Activated CD8-positive, alpha-beta T cell treated with anti-CD3 and anti-CD28 coated beads for 36 hours (primary cell): Measurements from ENCODE around the gene PPP1R3A. TPM values are rescaled to one million over a fixed set of nuclear protein-coding genes. Genes with fewer than 3 reads are reported as not detected.

Source experiments
- ATAC-seq: fragments of 200-7000 bp; cut with Tn5 transposase; one replicate; pipeline ENCODE4 v1.10.0; 2021; ENCODE audit warnings: mild to moderate bottlenecking, moderate library complexity
- CTCF ChIA-PET: fragments of 350-600 bp; sonication (Branson Sonifier 250); formaldehyde crosslinking; loops from one replicate; lab custom pipeline; 2021; ENCODE audit warnings: antibody characterized with exemption; lab: Charles Lee
- POLR2A ChIA-PET: fragments of 350-600 bp; sonication (Branson Sonifier 250); formaldehyde crosslinking; loops from one replicate; lab custom pipeline; 2021; ENCODE audit warnings: antibody characterized with exemption; lab: Charles Lee
- DNase-seq: peaks from one replicate; pipeline ENCODE4 v3.0.0-alpha.2; 2020
- H3K27ac Mint-ChIP-seq: one replicate; pipeline ENCODE4 v1.8.0; 2021; ENCODE audit warnings: mild to moderate bottlenecking, mixed read lengths
- H3K27me3 Mint-ChIP-seq: one replicate; pipeline ENCODE4 v1.8.0; 2021; ENCODE audit warnings: mixed read lengths
- H3K36me3 Mint-ChIP-seq: one replicate; pipeline ENCODE4 v1.8.0; 2021; ENCODE audit warnings: low read depth, mixed read lengths
- H3K4me1 Mint-ChIP-seq: one replicate; pipeline ENCODE4 v1.8.0; 2021; ENCODE audit warnings: low read depth, mixed read lengths
- H3K4me3 Mint-ChIP-seq: one replicate; pipeline ENCODE4 v1.8.0; 2021; ENCODE audit warnings: mild to moderate bottlenecking, moderate library complexity, mixed read lengths
- H3K9me3 Mint-ChIP-seq: one replicate; pipeline ENCODE4 v1.8.0; 2021; ENCODE audit warnings: mixed read lengths
- CTCF ChIP-seq: fragments of 200-600 bp; IDR thresholded peaks from one replicate; pipeline ENCODE4 v1.8.0; 2022; ENCODE audit warnings: antibody characterized with exemption, mild to moderate bottlenecking
- intact Hi-C: fragments of 100-400 bp; cut with micrococcal nuclease; formaldehyde crosslinking; loops from one replicate; pipeline ENCODE4 v1.10.0; 2022
- total RNA-seq, 2 experiments: library from RNA; stranded (reverse); gene quantifications; one replicate each; pipeline ENCODE4 v1.2.3, GENCODE V29; 2021

Gene PPP1R3A
- total RNA-seq, 2 experiments from 2014 or later = not detected

DNA sequence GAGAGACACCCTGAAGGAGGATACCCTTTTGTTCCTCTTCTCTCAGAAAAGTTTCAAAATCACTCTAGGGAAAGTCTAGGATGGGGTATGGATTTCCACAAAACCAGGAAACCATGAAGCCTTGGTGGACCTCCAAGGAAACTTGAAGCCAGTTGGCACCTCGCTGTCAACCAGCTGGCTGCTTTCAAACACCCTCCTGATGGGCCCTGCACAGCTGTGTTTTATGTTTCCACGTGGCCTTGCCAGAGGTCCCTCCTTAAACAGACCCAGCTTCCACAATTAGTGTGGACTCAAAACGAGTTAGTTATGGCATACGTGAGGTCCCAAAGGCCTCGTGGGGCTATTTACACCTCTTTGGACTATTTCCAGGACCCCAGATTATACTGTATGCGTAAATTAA, 5.9 kb downstream of the PPP1R3A start:
- DNase-seq (no peak), ATAC-seq (no peak)
- no peaks in the 10 kb centered on the region for H3K36me3 Mint-ChIP-seq
- no peaks in the 10 kb centered on the region for H3K27me3 Mint-ChIP-seq
- TF ChIP-seq CTCF = no peak
- H3K9me3 Mint-ChIP-seq = no peaks in the 10 kb centered on the region
- H3K4me1 Mint-ChIP-seq = no peaks in the 10 kb centered on the region
- no peak overlapping the region for H3K27ac Mint-ChIP-seq
- ChIA-PET CTCF (no interaction called here), POLR2A (no interaction called here)
- no peak overlapping the region for H3K4me3 Mint-ChIP-seq
- intact Hi-C loops = no loop called here

- intact Hi-C loops = no loop called here
- Mint-ChIP-seq H3K9me3 (no peaks in the 10 kb centered on the region), H3K27me3 (no peaks in the 10 kb centered on the region), H3K4me1 (no peaks in the 10 kb centered on the region), H3K36me3 (no peaks in the 10 kb centered on the region), H3K4me3 (no peak overlapping the region), H3K27ac (no peak overlapping the region)
- TF ChIP-seq CTCF = no peak
- DNase-seq (no peak), ATAC-seq (no peak)
- POLR2A ChIA-PET = no interaction called here
- CTCF ChIA-PET = no interaction called here
These were observed 11.2 kb downstream of the PPP1R3A start for GRCh38 chr7:113907617-113908016.

GRCh38 chr7:113904521-113904920, 14.3 kb downstream of the PPP1R3A start:
- Mint-ChIP-seq H3K4me3 (no peak overlapping the region), H3K36me3 (no peaks in the 10 kb centered on the region), H3K27ac (no peak overlapping the region), H3K9me3 (no peaks in the 10 kb centered on the region), H3K27me3 (no peaks in the 10 kb centered on the region), H3K4me1 (no peaks in the 10 kb centered on the region)
- intact Hi-C loops = no loop called here
- no peak for ATAC-seq
- TF ChIP-seq CTCF = no peak
- CTCF ChIA-PET = no interaction called here
- no peak for DNase-seq
- POLR2A ChIA-PET = interaction anchor here (0.7 kb wide), 1 partner anchor 579 kb away, joined by 3 read pairs; no protein-coding TSS in a partner anchor

GRCh38 chr7:113892818-113893217, 26.0 kb downstream of the PPP1R3A start:
- POLR2A ChIA-PET = no interaction called here
- Mint-ChIP-seq H3K36me3 (no peaks in the 10 kb centered on the region), H3K4me1 (no peaks in the 10 kb centered on the region), H3K4me3 (no peak overlapping the region), H3K27me3 (no peaks in the 10 kb centered on the region), H3K27ac (no peak overlapping the region), H3K9me3 (no peaks in the 10 kb centered on the region)
- TF ChIP-seq CTCF = no peak
- ATAC-seq (no peak), DNase-seq (no peak)
- intact Hi-C loops = no loop called here
- CTCF ChIA-PET = no interaction called here

- Mint-ChIP-seq H3K36me3 (no peaks in the 10 kb centered on the region), H3K27ac (no peak overlapping the region), H3K4me3 (no peak overlapping the region), H3K4me1 (no peaks in the 10 kb centered on the region), H3K27me3 (no peaks in the 10 kb centered on the region), H3K9me3 (no peaks in the 10 kb centered on the region)
- intact Hi-C loops = no loop called here
- TF ChIP-seq CTCF = no peak
- DNase-seq (no peak), ATAC-seq (no peak)
- ChIA-PET CTCF (interaction anchor here (1.0 kb wide), 1 partner anchor 23 kb away, joined by 3 read pairs; no protein-coding TSS in a partner anchor), POLR2A (no interaction called here)
These were observed 27.0 kb downstream of the PPP1R3A start for GRCh38 chr7:113891828-113892227.
